HepG2 (cell line): Measurements from ENCODE around the gene SASH1. TPM values are rescaled to one million over a fixed set of nuclear protein-coding genes. Genes with fewer than 3 reads are reported as not detected.

Experiments
- ZBTB40 ChIP-seq, 2 experiments: fragments of 450-650 bp in 1 of 2; sonication (generic) in 1 of 2; formaldehyde crosslinking in 1 of 2; IDR thresholded peaks; 2 replicates each; pipeline versions ENCODE4 v1.6.1 to v1.8.0; 2016 to 2022; ENCODE audit warnings: antibody characterized with exemption in 1 of 2, mild to moderate bottlenecking in 1 of 2, missing genetic modification reagents in 1 of 2
- ZFAT ChIP-seq: sonication (generic); formaldehyde crosslinking; conservative IDR thresholded peaks from 2 replicates; pipeline ENCODE4 v1.8.1; 2023; ENCODE audit warnings: missing genetic modification reagents, inconsistent platforms
- polyA plus RNA-seq, 8 experiments: library from polyadenylated mRNA; depleted of rRNA in 3 of 8; stranded (reverse) in 7 of 8; unstranded in 1 of 8; fragments of >200 nt; fragmentation: Illumina TruSeq in 4 of 8; extraction: Trizol in 4 of 8; gene quantifications; 2 replicates each; pipeline versions ENCODE4 v1.2.1 to v1.2.3, GENCODE V29; 2011 to 2016; ENCODE audit warnings: low read depth in 4 of 8, missing spikeins in 1 of 8, mixed read lengths in 1 of 8; ENCODE audit not compliant: insufficient read depth in 1 of 8
- total RNA-seq, 5 experiments: library from RNA; depleted of rRNA; stranded (reverse); fragments of >200 nt; fragmentation: Illumina TruSeq; extraction: Trizol; gene quantifications; 2 replicates each; pipeline ENCODE4 v1.2.3, GENCODE V29; 2016; ENCODE audit warnings: low read depth in 1 of 5

Gene SASH1
- total and polyA plus RNA-seq, 2 of the 13 experiments (the other 11 are each of a cell fraction or from before 2014, with no cell fraction given), result 7.5 to 8.2 TPM

GRCh38 chr6:148573922-148574321 lies 231.3 kb downstream of the SASH1 start (continued):
- no peak for TF ChIP-seq ZBTB40 (IDR thresholded peaks at IDR 0.05)
- no peak for TF ChIP-seq ZBTB40 (CRISPR knock-in tag; IDR thresholded peaks at IDR 0.05)
- no peak for TF ChIP-seq ZFAT (CRISPR knock-in tag)
